GM12892 (cell line): ENCODE data around the gene NPFFR1.

Experiments
- POLR2A ChIP-seq: IDR thresholded peaks from 2 replicates; pipeline ENCODE4 v1.6.1; 2011; ENCODE audit warnings: low read depth, low read length, control low read depth
- POLR2AphosphoS5 ChIP-seq: IDR thresholded peaks from 2 replicates; pipeline ENCODE4 v1.6.1; 2011; ENCODE audit warnings: low read depth, low read length, control low read depth
- TAF1 ChIP-seq: IDR thresholded peaks from 2 replicates; pipeline ENCODE4 v1.6.1; 2011; ENCODE audit warnings: low read depth, mild to moderate bottlenecking, control low read depth, low read length, borderline replicate concordance

- TF ChIP-seq POLR2A (no peak), TAF1 (no peak), POLR2AphosphoS5 (no peak)
Observed at GRCh38 chr10:70222340-70222794, 61.4 kb downstream of the NPFFR1 start.
